Measurements from ENCODE around the gene SMIM24.
"Not testable (repeated sequence)": the region's sequence is repeated elsewhere in the genome, so short reads cannot be mapped to it uniquely, and the experiment has no call there.

Gene SMIM24

GRCh38 chr19:3440082-3440481 is 40.2 kb downstream of the SMIM24 start:
- DNase-seq (ENCODE audit: low read depth in 3 of 3, low spot score in 1 of 3): peak in 2 of 3 donors; percentile 28 to 37

DNA sequence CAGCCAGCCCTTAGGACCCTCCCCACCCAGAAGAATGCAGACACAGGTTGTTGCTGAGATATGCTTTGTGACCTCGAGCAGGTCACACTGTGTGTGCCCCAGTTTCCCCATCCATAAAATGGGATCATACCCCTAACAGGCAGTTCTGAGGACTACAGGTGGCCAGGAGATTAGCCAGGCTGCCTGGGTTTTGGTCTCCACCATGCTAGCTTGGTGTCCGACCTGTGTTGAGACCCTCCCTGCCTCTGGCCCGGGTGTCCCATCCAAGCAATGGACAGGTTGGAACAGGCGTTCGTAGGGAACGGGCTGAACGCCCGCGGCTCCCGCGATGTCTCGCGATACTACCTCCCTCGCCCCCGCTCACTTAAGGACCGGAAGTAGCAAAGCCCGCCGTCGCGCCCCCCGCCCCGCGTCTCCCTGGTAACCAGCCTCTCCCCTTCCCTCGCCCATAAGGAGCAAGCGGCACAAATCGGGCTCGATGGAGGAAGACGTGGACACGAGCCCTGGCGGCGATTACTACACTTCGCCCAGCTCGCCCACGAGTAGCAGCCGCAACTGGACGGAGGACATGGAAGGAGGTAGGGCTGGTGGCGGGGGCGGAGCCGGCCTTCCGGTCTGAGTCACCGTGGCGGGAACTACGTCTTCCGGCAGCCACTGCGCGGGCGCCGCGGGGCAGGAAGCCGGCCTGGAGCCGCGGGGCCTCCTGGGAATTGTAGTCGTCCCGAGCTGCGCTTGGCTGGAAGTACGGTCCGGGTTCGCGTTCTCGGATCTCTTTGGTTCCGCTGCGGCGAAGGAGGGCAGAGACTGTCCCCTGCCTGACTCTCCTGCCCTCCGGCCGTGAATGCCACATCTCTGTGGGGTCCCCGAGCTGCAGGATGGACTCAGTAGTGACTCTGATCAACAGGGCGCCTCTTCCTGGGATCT is 45.4 kb downstream of the SMIM24 start:
- DNase-seq (ENCODE audit: low read depth in 3 of 3, low spot score in 1 of 3): peak; percentile 86 to 93 (median 90)

GRCh38 chr19:3433805-3434540 is 46.4 kb downstream of the SMIM24 start:
- DNase-seq (ENCODE audit: low read depth in 3 of 3, low spot score in 1 of 3): no peak

DNA sequence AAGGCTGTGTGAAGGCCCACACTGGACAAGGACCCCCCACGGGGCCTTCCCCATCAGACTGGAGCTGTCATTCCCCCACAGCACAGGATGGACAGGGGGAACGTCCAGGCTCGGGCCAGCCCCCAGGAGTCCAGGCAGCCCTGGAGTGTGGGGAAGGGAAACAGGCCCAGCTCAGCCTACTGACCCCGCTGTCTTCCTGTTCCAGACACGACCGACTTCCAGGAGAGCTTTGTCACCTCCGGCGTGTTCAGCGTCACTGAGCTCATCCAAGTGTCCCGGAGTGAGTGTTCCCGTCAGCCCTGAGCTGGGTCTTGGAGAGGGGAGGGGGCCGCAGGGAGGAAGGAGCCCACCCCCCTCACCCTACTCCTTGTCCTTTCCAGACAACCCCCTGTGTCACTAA is 47.0 kb downstream of the SMIM24 start:
- DNase-seq (ENCODE audit: low read depth in 3 of 3, low spot score in 1 of 3): no peak

GRCh38 chr19:3431760-3432397 is 48.4 kb downstream of the SMIM24 start:
- DNase-seq (ENCODE audit: low read depth in 3 of 3, low spot score in 1 of 3): no peak

- not testable (repeated sequence) for DNase-seq (ENCODE audit: low read depth in 3 of 3, low spot score in 1 of 3)
Observed at GRCh38 chr19:3430366-3430680, 50.0 kb downstream of the SMIM24 start.

DNA sequence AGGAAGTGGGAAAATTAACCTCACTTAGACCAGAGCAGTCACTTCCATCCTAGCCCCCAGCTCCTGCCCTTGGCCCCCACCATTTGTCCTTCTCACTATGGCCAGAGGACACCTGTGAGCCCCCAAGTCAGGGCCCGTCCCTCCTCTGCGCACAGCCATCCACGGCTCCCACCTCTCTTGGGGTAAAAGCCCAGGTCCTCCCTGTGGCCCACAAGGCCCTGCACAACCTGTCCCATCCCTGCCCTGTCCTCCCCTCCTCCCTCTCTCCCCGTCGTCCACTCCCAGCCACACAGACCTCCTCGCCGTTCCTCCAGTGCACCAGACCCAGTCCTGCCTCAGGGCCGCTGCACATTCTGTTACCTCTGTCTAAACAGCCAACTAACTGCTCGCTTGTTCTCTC is 53.9 kb downstream of the SMIM24 start:
- DNase-seq (ENCODE audit: low read depth in 3 of 3, low spot score in 1 of 3): no peak
